Measurements from ENCODE around the gene STX16. TPM values are rescaled to one million over a fixed set of nuclear protein-coding genes. Genes with fewer than 3 reads are reported as not detected.

Gene STX16
- total and polyA plus RNA-seq, 9 of the 15 experiments (the other 6 are each of a cell fraction or from before 2014, with no cell fraction given), result 4.4 to 43.5 (median 14.7) TPM

- H3K4me1 ChIP-seq (replicated peaks in 1 of 2; ENCODE audit: control insufficient read depth in 2 of 2, insufficient read depth in 2 of 2, low read length in 2 of 2), result peaks cover 0 to 11% of the 10 kb centered on the region in 2 experiments; a peak in 3 of 5 replicates
- intact Hi-C loops (cut with micrococcal nuclease) (loop anchor here (10.0 kb wide), 1 partner anchor 425 kb away; no protein-coding TSS in a partner anchor), in situ Hi-C loops (cut with MboI) (loop anchor here (10.0 kb wide), 1 partner anchor 185 kb away; no protein-coding TSS in a partner anchor)
- no peak overlapping the region for H3K4me2 ChIP-seq (ENCODE audit: insufficient read depth, low read length)
- H3K27me3 ChIP-seq (ENCODE audit: control insufficient read depth in 2 of 2, insufficient read depth in 2 of 2, low read length in 2 of 2), result no peaks in the 10 kb centered on the region
- H2AFZ ChIP-seq (ENCODE audit: low read depth, low read length), result no peak overlapping the region
- no TSS peak for BruUV-seq (replicated peaks)
- ATAC-seq (no peak; the same call in 1 of the 3 replicates), FAIRE-seq (no peak), DNase-seq (ENCODE audit: extremely low read depth in 1 of 4, low spot score in 3 of 4) (no peak)
- H3K9me3 ChIP-seq (replicated peaks; ENCODE audit: control insufficient read depth, insufficient read depth, low read depth, low read length), result no peaks in the 10 kb centered on the region
- H3K27ac ChIP-seq (ENCODE audit: extremely low read depth, low read depth, low read length), result no peak overlapping the region
- CTCF ChIA-PET (ENCODE audit: low intra/inter-chr PET ratio), result no interaction called here
- 48% methylated on average over 3 of the region's 3 CpGs for WGBS (ENCODE audit: insufficient coverage, low coverage, missing lambda C conversion rate)
- H3K9me1 ChIP-seq (ENCODE audit: control insufficient read depth, insufficient read depth, low read length), result no peaks in the 10 kb centered on the region
- H3K36me3 ChIP-seq (ENCODE audit: control insufficient read depth, insufficient read depth, low read length), result peaks cover 43% of the 10 kb centered on the region
- peaks cover 87% of the 10 kb centered on the region for H3K79me2 ChIP-seq (ENCODE audit: control insufficient read depth, insufficient read depth, low read length)
- no peaks in the 10 kb centered on the region for H4K20me1 ChIP-seq (replicated peaks; ENCODE audit: control insufficient read depth, insufficient read depth, low read length)
- H3K9ac ChIP-seq (ENCODE audit: insufficient read depth in 1 of 2, low read depth in 2 of 2, low read length in 2 of 2), result no peak overlapping the region
- POLR2A ChIA-PET, result interaction anchor here (1.2 to 2.8 kb wide), 2 partner anchors 8 to 18 kb away, joined by 4 to 8 read pairs; partner anchors contain the start of gene STX16
- TF ChIP-seq SPI1 (IDR thresholded peaks at IDR 0.05; ENCODE audit: borderline replicate concordance, low read depth, low read length) (peak; percentile 37; the same call in 1 of the 2 replicates), ZNF407 (IDR thresholded peaks at IDR 0.05; ENCODE audit: low read depth) (no peak), RFX1 (IDR thresholded peaks at IDR 0.05) (peak; percentile 72), U2AF2 (optimal IDR thresholded peaks at IDR 0.05; ENCODE audit: low read depth, low read length) (no peak)
- no peak overlapping the region for H3K4me3 ChIP-seq
These were observed 8.8 kb downstream of the STX16 start for GRCh38 chr20:58659841-58660240.
